ENCODE data around the gene CHSY1. TPM values are rescaled to one million over a fixed set of nuclear protein-coding genes. Genes with fewer than 3 reads are reported as not detected.

CHSY1 gene
- total and polyA plus RNA-seq, 11 donors, result 5.6 to 41.3 (median 11.1) TPM

- WGBS, 4 donors, result 78 to 91% (median 80%) methylated on average over 5 of the region's 5 CpGs
- H3K36me3 ChIP-seq, result peaks cover 0 to 48% (median 20%) of the 10 kb centered on the region in 9 donors
- intact Hi-C loops (cut with DNase I), result loop anchor here in 1 of 10 donors (5.0 kb wide), 1 partner anchor 36 kb away; no protein-coding TSS in a partner anchor
- no peak for TF ChIP-seq CTCF (IDR thresholded peaks at IDR 0.05)
- no peak for TF ChIP-seq POLR2A (IDR thresholded peaks at IDR 0.05)
- ATAC-seq (no peak), DNase-seq (no peak)
- peaks cover 0 to 10% (median under 1%) of the 10 kb centered on the region in 12 donors for H3K9me3 ChIP-seq
- H3K4me3 ChIP-seq, result no peak overlapping the region
- H3K27me3 ChIP-seq, result no peaks in the 10 kb centered on the region
- no peak overlapping the region for H3K27ac ChIP-seq
- peaks cover 0 to 58% (median 14%) of the 10 kb centered on the region in 12 donors for H3K4me1 ChIP-seq
Observed at GRCh38 chr15:101233651-101234280, 18.1 kb downstream of the CHSY1 start.

DNA sequence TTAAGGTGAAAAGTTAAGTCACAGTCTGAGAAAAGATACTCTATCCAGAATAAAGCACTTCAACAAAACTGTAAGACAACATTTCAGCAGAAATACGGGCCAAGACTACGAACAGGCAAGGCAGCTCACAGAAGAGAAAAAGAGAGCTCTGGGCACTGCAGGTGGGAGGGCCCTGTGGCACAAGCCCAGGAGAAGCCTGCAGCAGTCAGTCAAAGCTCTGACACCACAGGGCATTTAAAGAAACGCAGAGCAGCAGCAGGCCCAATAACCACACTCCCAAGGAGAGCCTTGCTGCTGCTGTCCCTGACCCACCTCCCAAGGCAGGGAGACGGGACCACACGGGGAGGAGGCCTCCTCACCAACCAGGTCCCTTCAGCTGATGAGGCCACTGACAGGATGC lies 19.2 kb downstream of the CHSY1 start:
- 37 to 69% (median 49%) methylated on average over 2 to 5 of the region's 5 CpGs for WGBS, 4 donors
- peaks cover 0 to 21% (median 9%) of the 10 kb centered on the region in 12 donors for H3K9me3 ChIP-seq
- H3K4me1 ChIP-seq, result peaks cover 0 to 58% (median 14%) of the 10 kb centered on the region in 12 donors
- no peak for TF ChIP-seq CTCF (IDR thresholded peaks at IDR 0.05)
- TF ChIP-seq POLR2A (IDR thresholded peaks at IDR 0.05), result no peak
- peaks cover 0 to 58% (median 20%) of the 10 kb centered on the region in 9 donors for H3K36me3 ChIP-seq
- DNase-seq, result no peak
- H3K27ac ChIP-seq, result peak overlapping the region in 1 of 12 donors; percentile 9
- H3K27me3 ChIP-seq, result no peaks in the 10 kb centered on the region
- peak; percentile 61 to 93 (median 84) for ATAC-seq
- intact Hi-C loops (cut with DNase I), result loop anchor here in 1 of 10 donors (5.0 kb wide), 1 partner anchor 35 kb away; no protein-coding TSS in a partner anchor
- no peak overlapping the region for H3K4me3 ChIP-seq

- no peak overlapping the region for H3K27ac ChIP-seq
- intact Hi-C loops (cut with DNase I), result no loop called here
- H3K4me1 ChIP-seq, result peaks cover 0 to 49% (median 13%) of the 10 kb centered on the region in 12 donors
- ATAC-seq, result no peak
- H3K9me3 ChIP-seq, result peaks cover 0 to 22% (median 9%) of the 10 kb centered on the region in 12 donors
- H3K36me3 ChIP-seq, result peaks cover 0 to 61% (median 6%) of the 10 kb centered on the region in 9 donors
- no peak for TF ChIP-seq CTCF (IDR thresholded peaks at IDR 0.05)
- TF ChIP-seq POLR2A (IDR thresholded peaks at IDR 0.05), result no peak
- H3K4me3 ChIP-seq, result no peak overlapping the region
- no peak for DNase-seq
- no peaks in the 10 kb centered on the region for H3K27me3 ChIP-seq
Observed at GRCh38 chr15:101228313-101228712, 23.5 kb downstream of the CHSY1 start.

DNA sequence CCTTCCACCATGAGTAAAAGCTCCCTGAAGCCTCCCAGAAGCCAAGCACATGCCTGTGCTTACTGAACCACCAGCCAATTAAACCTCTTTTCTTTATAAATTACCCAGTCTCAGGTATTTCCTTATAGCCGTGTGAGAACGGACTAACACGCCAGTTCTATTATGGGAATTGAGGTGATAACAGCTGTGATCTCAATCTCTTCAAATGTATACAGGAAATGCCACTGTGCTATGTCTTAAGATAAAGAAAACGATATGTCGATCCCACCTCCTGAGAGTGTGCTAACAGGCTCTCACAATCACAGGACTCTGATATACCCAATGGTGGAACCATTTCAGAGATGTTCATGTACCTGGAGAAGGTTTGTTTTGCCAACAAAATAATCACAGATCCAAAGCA lies 26.2 kb downstream of the CHSY1 start:
- DNase-seq (no peak), ATAC-seq (no peak)
- 43 to 59% (median 48%) methylated on average over 5 of the region's 5 CpGs for WGBS, 4 donors
- Histone ChIP-seq H3K4me3 (no peak overlapping the region), H3K27me3 (no peaks in the 10 kb centered on the region), H3K36me3 (peaks cover 0 to 56% (median 0%) of the 10 kb centered on the region in 9 donors), H3K4me1 (peaks cover 0 to 60% (median 10%) of the 10 kb centered on the region in 12 donors), H3K27ac (no peak overlapping the region), H3K9me3 (peaks cover 0 to 22% (median 9%) of the 10 kb centered on the region in 12 donors)
- no peak for TF ChIP-seq POLR2A (IDR thresholded peaks at IDR 0.05)
- TF ChIP-seq CTCF (IDR thresholded peaks at IDR 0.05), result no peak
- intact Hi-C loops (cut with DNase I), result no loop called here

Measured in heart left ventricle (tissue), 16 donors.